HG02885 (cell line): ENCODE data around the gene MINDY4B.
"Not testable (repeated sequence)": the region's sequence is repeated elsewhere in the genome, so short reads cannot be mapped to it uniquely, and the experiment has no call there.

Source experiments
- ATAC-seq: cut with Tn5 transposase; IDR thresholded peaks from one replicate; pipeline ENCODE4 v1.9.1; 2021; ENCODE audit warnings: mild to moderate bottlenecking; ENCODE audit not compliant: unreplicated experiment, poor library complexity

Gene MINDY4B

DNA sequence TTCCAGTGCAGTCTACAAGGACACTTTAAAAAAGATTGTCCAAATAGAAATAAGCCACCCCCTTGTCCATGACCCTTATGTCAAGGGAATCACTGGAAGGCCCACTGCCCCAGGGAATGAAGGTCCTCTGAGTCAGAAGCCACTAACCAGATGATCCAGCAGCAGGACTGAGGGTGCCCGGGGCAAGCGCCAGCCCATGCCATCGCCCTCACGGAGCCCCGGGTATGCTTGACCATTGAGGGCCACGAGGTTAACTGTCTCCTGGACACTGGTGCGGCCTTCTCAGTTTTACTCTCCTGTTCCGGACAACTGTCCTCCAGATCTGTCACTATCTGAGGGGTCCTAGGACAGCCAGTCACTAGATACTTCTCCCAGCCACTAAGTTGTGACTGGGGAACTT is 47.3 kb downstream of the MINDY4B start:
- ATAC-seq: not testable (repeated sequence)

DNA sequence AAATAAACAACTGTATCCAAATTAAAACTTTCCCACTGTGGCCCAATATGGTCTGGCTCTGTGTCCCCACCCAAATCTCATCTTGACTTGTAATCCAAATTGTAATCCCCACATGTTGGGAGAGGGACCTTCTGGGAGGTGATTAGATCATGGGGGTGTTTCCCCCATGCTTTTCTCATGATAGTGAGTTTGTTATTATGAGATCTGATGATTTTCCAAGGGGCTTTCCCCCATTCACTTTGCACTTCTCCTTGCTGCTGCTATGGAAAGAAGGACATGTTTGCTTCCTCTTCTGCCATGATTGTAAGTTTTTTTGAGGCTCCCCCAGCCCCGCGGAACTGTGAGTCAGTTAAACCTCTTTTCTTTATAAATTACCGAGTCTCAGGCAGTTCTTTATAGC is 55.0 kb downstream of the MINDY4B start:
- ATAC-seq: no peak

- no peak for ATAC-seq
These were observed 56.4 kb downstream of the MINDY4B start for GRCh38 chr3:150848864-150849263.

GRCh38 chr3:150847433-150847832 is 57.8 kb downstream of the MINDY4B start:
- ATAC-seq: no peak

- ATAC-seq: no peak
These were observed 60.8 kb downstream of the MINDY4B start for GRCh38 chr3:150844484-150844883.

- no peak for ATAC-seq
These were observed 62.0 kb downstream of the MINDY4B start for GRCh38 chr3:150843241-150843640.

DNA sequence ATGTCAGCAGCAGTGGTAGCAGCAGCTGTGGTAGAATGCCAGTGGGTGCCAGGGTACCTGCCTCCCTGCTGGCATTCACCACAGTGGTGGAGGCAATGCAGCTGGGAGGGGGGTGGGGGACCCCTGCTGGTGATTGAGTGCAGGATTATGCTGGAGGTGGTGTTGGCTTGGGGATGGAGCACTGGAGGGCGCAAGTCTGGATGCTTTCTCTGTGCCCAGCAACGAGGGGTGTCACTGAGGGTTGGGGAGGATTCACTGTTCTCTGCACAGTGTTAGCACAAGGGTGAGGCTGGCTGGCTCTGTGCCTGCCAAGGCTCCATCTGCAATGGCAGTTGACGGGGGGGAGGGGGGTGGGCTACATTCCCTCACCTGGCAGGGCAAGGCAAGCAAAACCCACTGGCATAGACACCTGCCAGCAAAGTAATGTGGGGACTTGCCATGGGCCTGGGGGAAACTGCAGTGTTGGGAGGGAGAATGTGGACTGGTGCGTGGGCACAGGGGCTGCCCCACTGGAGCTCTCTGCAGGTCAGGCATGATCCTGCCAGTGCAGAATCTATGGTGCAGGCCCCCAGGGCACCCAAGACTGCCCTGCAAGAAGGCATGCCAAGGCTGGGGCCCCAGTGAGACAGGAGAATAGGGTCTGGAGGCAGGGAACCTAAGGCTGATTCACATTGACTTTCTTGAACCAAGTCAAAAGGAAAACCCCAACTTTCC is 64.3 kb downstream of the MINDY4B start:
- ATAC-seq: no peak

- ATAC-seq: no peak
These were observed 74.5 kb downstream of the MINDY4B start for GRCh38 chr3:150830745-150831144.

GRCh38 chr3:150830094-150830681 is 75.1 kb downstream of the MINDY4B start:
- peak; percentile 76 for ATAC-seq

DNA sequence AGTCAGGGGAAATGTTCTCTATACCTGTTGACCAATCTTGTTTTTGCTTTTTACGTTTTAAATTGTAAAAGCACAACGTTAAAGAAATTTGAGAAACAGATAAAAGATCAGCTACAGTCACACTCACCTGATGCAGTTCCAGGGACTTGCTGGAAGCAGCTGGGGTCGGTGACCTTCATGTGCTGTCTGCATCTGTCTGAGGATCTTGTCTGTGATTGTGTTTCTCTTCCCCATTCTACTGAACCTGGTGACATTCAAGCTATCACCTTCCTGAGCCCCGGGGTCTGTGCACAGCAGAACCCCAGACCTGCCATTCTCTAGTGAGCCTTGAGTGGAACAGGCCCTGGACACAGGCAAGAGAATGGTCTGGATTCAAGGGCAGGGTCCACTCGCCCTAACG is 75.8 kb downstream of the MINDY4B start:
- no peak for ATAC-seq

DNA sequence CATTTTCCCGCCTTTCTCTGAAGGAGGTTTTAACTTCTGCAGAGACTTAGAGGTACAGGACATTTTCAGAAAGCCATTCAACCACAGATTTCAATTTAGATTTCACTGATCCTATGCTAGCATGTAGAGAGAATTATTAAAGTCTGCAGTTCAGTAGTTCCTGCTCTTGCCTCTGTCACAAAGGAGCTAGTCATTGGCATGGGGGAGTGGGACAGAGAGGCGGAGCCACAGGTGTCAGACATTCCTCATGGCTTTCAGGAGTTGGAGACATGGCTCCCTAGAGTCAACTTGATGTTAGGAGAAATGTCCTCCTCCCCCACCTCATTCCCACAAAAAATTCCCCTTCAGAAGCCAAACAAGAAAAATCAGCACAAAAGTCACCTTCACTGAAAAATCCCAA is 76.2 kb downstream of the MINDY4B start:
- no peak for ATAC-seq

- no peak for ATAC-seq
These were observed 77.0 kb downstream of the MINDY4B start for GRCh38 chr3:150828261-150828660.

DNA sequence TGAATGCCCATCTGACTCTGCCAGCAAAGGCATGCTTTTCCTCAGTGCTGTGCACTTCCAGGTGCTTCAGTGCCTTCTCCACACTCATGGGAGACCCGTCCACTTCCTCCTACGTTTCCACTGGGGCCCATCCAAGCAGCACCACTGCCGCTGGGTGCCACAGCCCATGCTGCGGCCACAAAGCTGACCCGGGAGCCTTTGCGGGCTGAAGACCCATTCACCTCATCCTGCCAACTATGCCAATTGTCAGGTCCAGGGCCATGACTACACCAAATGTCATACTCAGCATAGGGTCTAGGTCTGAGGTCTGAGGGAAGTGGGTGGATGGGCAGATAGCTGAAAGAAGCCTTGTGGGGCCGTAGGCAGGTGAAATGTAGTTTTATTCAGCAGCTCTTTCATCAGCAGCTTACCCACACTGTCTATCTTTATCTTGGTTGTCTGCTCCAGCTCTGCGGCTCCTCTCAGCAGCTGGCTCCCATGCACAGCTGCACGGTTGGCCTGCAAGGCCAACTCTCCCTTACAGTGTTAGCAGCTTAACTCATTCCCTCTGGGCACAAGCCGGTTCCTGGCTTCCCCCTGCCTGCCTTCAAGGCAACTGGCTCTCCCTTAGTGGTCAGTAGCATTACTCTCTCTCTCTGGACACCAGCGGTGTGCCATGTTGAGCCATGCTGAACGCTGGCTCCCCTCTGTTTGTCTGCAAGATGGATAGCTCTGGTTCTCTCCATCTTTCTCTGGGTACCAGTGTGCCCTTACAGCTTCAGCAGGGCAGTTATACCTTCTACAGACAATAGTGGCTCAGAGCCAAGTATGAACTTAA is 78.6 kb downstream of the MINDY4B start:
- no peak for ATAC-seq

DNA sequence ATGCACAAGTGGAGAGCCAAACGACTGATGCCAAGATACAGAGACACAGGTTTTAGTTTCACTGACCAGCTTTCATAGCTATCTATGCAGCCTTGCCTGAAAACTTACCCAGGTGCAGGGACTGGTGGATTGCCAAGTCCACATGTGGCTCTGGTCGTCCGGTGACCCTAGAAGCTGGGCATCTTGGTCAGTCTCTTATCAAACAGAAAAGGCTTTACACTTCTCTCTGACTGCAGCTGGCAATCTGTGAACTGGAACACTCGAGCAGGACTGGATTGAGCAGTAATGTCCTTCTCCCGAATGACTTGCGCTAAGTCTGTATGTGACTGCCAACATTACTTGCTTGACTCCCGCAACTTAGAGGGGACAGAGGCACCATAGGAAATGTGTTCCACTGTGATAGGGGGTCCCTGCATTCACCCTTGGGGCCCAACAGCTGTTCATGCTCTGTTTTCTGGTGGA is 79.3 kb downstream of the MINDY4B start:
- no peak for ATAC-seq

- ATAC-seq: no peak
These were observed 79.9 kb downstream of the MINDY4B start for GRCh38 chr3:150825192-150825915.

- ATAC-seq: no peak
These were observed 82.0 kb downstream of the MINDY4B start for GRCh38 chr3:150823277-150823676.

DNA sequence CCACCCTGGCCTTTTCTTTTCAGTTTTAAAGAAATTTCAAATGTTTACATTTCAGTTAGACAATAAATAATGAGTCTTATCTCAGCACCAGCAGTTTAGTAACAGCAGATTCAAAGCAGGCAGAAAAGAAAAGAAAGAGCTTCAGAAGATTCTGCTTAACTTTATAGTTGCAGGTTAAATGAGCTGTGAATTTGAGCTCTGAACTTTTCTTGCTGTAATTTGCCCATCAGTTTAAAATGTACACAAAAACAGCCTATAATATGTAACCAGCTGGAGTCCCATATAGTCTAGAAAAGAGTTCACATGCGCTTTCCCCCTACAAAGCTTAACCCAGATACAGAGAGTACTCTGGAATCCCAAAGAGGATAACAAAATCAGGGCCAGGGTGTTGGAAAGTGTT is 82.6 kb downstream of the MINDY4B start:
- ATAC-seq: no peak
